GM12892 (cell line): ENCODE measurements around the gene ZNF212.

ENCODE experiments used
- POLR2A ChIP-seq: IDR thresholded peaks from 2 replicates; pipeline ENCODE4 v1.6.1; 2011; ENCODE audit warnings: low read depth, low read length, control low read depth
- POLR2AphosphoS5 ChIP-seq: IDR thresholded peaks from 2 replicates; pipeline ENCODE4 v1.6.1; 2011; ENCODE audit warnings: low read depth, low read length, control low read depth
- TAF1 ChIP-seq: IDR thresholded peaks from 2 replicates; pipeline ENCODE4 v1.6.1; 2011; ENCODE audit warnings: low read depth, mild to moderate bottlenecking, control low read depth, low read length, borderline replicate concordance

DNA sequence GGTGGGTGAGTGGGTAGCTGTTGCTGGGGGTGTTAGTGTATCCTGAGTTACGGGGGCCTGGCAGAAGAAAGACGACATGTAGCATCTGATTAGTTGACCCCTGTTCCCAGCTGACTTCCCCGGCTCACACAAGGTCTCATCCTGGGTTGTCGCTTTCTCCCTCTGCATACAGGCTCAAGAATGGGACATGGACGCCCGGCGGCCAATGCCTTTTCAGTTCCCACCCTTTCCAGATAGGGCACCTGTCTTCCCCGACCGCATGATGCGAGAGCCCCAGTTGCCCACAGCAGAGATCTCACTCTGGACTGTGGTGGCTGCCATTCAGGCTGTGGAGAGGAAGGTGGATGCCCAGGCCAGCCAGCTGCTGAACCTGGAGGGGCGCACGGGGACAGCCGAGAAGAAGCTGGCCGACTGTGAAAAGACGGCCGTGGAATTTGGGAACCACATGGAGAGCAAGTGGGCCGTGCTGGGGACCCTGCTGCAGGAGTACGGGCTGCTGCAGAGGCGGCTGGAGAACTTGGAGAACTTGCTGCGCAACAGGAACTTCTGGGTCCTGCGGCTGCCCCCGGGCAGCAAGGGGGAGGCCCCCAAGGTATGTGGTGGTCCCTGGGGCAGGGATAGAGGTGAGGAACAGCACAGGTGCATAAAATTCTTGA, 41.2 kb upstream of the ZNF212 start:
- TF ChIP-seq POLR2A: no peak
- TF ChIP-seq POLR2AphosphoS5: no peak
- no peak for TF ChIP-seq TAF1
